ENCODE measurements around the gene KLF1.
A peak's percentile ranks its signal among the peaks of the same experiment; 100 is the strongest.

- TF ChIP-seq CTCF (IDR thresholded peaks at IDR 0.05 in 4 of 5, conservative IDR thresholded peaks at IDR 0.05 in 1 of 5), result no peak
- peak; percentile 63 to 73 for TF ChIP-seq POLR2A (IDR thresholded peaks at IDR 0.05)
Measured at GRCh38 chr19:12881172-12881808, 5.7 kb downstream of the KLF1 start, which contains the start of gene DNASE2.
